Activated T-cell treated with anti-CD3 and anti-CD28 coated beads, Interleukin-2, amount 50 U/mL, for 24 hours (primary cell): ENCODE measurements around the gene JAM3.
"Not testable (repeated sequence)": the region's sequence is repeated elsewhere in the genome, so short reads cannot be mapped to it uniquely, and the experiment has no call there.

Experiments used
- DNase-seq: peaks from one replicate; pipeline ENCODE4 v3.0.0-alpha.2; 2020
- H3K27ac Mint-ChIP-seq: 2 replicates; pipeline ENCODE4 v1.8.0; 2020; ENCODE audit warnings: mild to moderate bottlenecking, mixed read lengths
- H3K27me3 Mint-ChIP-seq: 2 replicates; pipeline ENCODE4 v1.8.0; 2020; ENCODE audit warnings: mixed read lengths
- H3K36me3 Mint-ChIP-seq: 2 replicates; pipeline ENCODE4 v1.8.0; 2020; ENCODE audit warnings: low read depth, mixed read lengths
- H3K4me1 Mint-ChIP-seq: 2 replicates; pipeline ENCODE4 v1.8.0; 2020; ENCODE audit warnings: low read depth, mixed read lengths
- H3K4me3 Mint-ChIP-seq: 2 replicates; pipeline ENCODE4 v1.8.0; 2020; ENCODE audit warnings: mild to moderate bottlenecking, moderate library complexity, mixed read lengths
- H3K9me3 Mint-ChIP-seq: 2 replicates; pipeline ENCODE4 v1.8.0; 2020; ENCODE audit warnings: mixed read lengths

Gene JAM3

GRCh38 chr11:134063991-134064747, 4.7 kb upstream of the JAM3 start:
- Mint-ChIP-seq H3K36me3 (peaks cover 2% of the 10 kb centered on the region), H3K27ac (no peak overlapping the region), H3K27me3 (peaks cover 25% of the 10 kb centered on the region), H3K4me3 (no peak overlapping the region), H3K9me3 (no peaks in the 10 kb centered on the region), H3K4me1 (peaks cover 7% of the 10 kb centered on the region)
- DNase-seq, result no peak

GRCh38 chr11:134065381-134065780, 3.5 kb upstream of the JAM3 start:
- Mint-ChIP-seq H3K27ac (no peak overlapping the region), H3K36me3 (peaks cover 2% of the 10 kb centered on the region), H3K4me3 (no peak overlapping the region), H3K4me1 (peaks cover 16% of the 10 kb centered on the region), H3K27me3 (peaks cover 14% of the 10 kb centered on the region), H3K9me3 (no peaks in the 10 kb centered on the region)
- DNase-seq, result no peak

GRCh38 chr11:134066943-134067885, 1.7 kb upstream of the JAM3 start:
- no peak for DNase-seq
- Mint-ChIP-seq H3K4me3 (no peak overlapping the region), H3K27me3 (peaks cover 9% of the 10 kb centered on the region), H3K4me1 (peaks cover 20% of the 10 kb centered on the region), H3K36me3 (peaks cover 2% of the 10 kb centered on the region), H3K27ac (no peak overlapping the region), H3K9me3 (no peaks in the 10 kb centered on the region)

GRCh38 chr11:134069426-134070341, 812 bp downstream of the JAM3 start:
- Mint-ChIP-seq H3K36me3 (peaks cover 2% of the 10 kb centered on the region), H3K9me3 (no peaks in the 10 kb centered on the region), H3K4me3 (peak overlapping the region; percentile 67), H3K27ac (peak overlapping the region; percentile 55), H3K27me3 (peaks cover 7% of the 10 kb centered on the region), H3K4me1 (peaks cover 26% of the 10 kb centered on the region)
- DNase-seq, result peak; percentile 42

- Mint-ChIP-seq H3K27me3 (peaks cover 7% of the 10 kb centered on the region), H3K9me3 (no peaks in the 10 kb centered on the region), H3K36me3 (peaks cover 2% of the 10 kb centered on the region), H3K27ac (no peak overlapping the region), H3K4me1 (peaks cover 27% of the 10 kb centered on the region), H3K4me3 (peak overlapping the region; percentile 67)
- DNase-seq, result no peak
Measured at GRCh38 chr11:134070342-134070845, 1.5 kb downstream of the JAM3 start.

- Mint-ChIP-seq H3K9me3 (no peaks in the 10 kb centered on the region), H3K36me3 (peaks cover 2% of the 10 kb centered on the region), H3K27ac (no peak overlapping the region), H3K4me1 (peaks cover 27% of the 10 kb centered on the region), H3K4me3 (no peak overlapping the region), H3K27me3 (peaks cover 7% of the 10 kb centered on the region)
- DNase-seq, result no peak
Measured at GRCh38 chr11:134071306-134071705, 2.4 kb downstream of the JAM3 start.

GRCh38 chr11:134071766-134072402, 3.0 kb downstream of the JAM3 start:
- Mint-ChIP-seq H3K4me3 (no peak overlapping the region), H3K27ac (no peak overlapping the region), H3K27me3 (peaks cover 7% of the 10 kb centered on the region), H3K36me3 (peaks cover 2% of the 10 kb centered on the region), H3K4me1 (peaks cover 27% of the 10 kb centered on the region), H3K9me3 (no peaks in the 10 kb centered on the region)
- DNase-seq, result no peak

GRCh38 chr11:134072844-134073243, 4.0 kb downstream of the JAM3 start:
- Mint-ChIP-seq H3K27me3 (peaks cover 2% of the 10 kb centered on the region), H3K4me3 (no peak overlapping the region), H3K27ac (no peak overlapping the region), H3K36me3 (peaks cover 2% of the 10 kb centered on the region), H3K4me1 (peaks cover 27% of the 10 kb centered on the region), H3K9me3 (no peaks in the 10 kb centered on the region)
- no peak for DNase-seq

- Mint-ChIP-seq H3K9me3 (no peaks in the 10 kb centered on the region), H3K27me3 (no peaks in the 10 kb centered on the region), H3K27ac (no peak overlapping the region), H3K4me3 (no peak overlapping the region), H3K4me1 (peaks cover 20% of the 10 kb centered on the region), H3K36me3 (no peaks in the 10 kb centered on the region)
- no peak for DNase-seq
Measured at GRCh38 chr11:134074346-134074745, 5.5 kb downstream of the JAM3 start.

GRCh38 chr11:134074766-134075165, 5.9 kb downstream of the JAM3 start:
- Mint-ChIP-seq H3K4me3 (no peak overlapping the region), H3K27me3 (no peaks in the 10 kb centered on the region), H3K36me3 (no peaks in the 10 kb centered on the region), H3K9me3 (no peaks in the 10 kb centered on the region), H3K27ac (no peak overlapping the region), H3K4me1 (peaks cover 17% of the 10 kb centered on the region)
- no peak for DNase-seq

GRCh38 chr11:134079317-134079716, 10.4 kb downstream of the JAM3 start:
- H3K36me3 Mint-ChIP-seq, result peaks cover 20% of the 10 kb centered on the region
- DNase-seq, result no peak
- no peak overlapping the region for H3K27ac Mint-ChIP-seq
- no peaks in the 10 kb centered on the region for H3K27me3 Mint-ChIP-seq
- H3K4me3 Mint-ChIP-seq, result no peak overlapping the region
- H3K9me3 Mint-ChIP-seq, result peaks cover 9% of the 10 kb centered on the region
- peaks cover 5% of the 10 kb centered on the region for H3K4me1 Mint-ChIP-seq

GRCh38 chr11:134081258-134081657, 12.4 kb downstream of the JAM3 start:
- not testable (repeated sequence) for H3K4me3 Mint-ChIP-seq, H3K27me3 Mint-ChIP-seq, H3K4me1 Mint-ChIP-seq, DNase-seq, H3K27ac Mint-ChIP-seq, H3K9me3 Mint-ChIP-seq
- H3K36me3 Mint-ChIP-seq, result peaks cover 20% of the 10 kb centered on the region

GRCh38 chr11:134082990-134083389, 14.1 kb downstream of the JAM3 start:
- no peak overlapping the region for H3K4me3 Mint-ChIP-seq
- no peak overlapping the region for H3K27ac Mint-ChIP-seq
- no peaks in the 10 kb centered on the region for H3K4me1 Mint-ChIP-seq
- peaks cover 9% of the 10 kb centered on the region for H3K9me3 Mint-ChIP-seq
- H3K27me3 Mint-ChIP-seq, result no peaks in the 10 kb centered on the region
- DNase-seq, result no peak
- peaks cover 20% of the 10 kb centered on the region for H3K36me3 Mint-ChIP-seq

- DNase-seq, result no peak
- H3K4me1 Mint-ChIP-seq, result no peaks in the 10 kb centered on the region
- H3K27me3 Mint-ChIP-seq, result no peaks in the 10 kb centered on the region
- H3K9me3 Mint-ChIP-seq, result no peaks in the 10 kb centered on the region
- no peak overlapping the region for H3K4me3 Mint-ChIP-seq
- no peak overlapping the region for H3K27ac Mint-ChIP-seq
- peaks cover 8% of the 10 kb centered on the region for H3K36me3 Mint-ChIP-seq
Measured at GRCh38 chr11:134086376-134086775, 17.5 kb downstream of the JAM3 start.
